ENCODE measurements around the gene MNX1. TPM values are rescaled to one million over a fixed set of nuclear protein-coding genes. Genes with fewer than 3 reads are reported as not detected.

The MNX1 gene
- total RNA-seq, 1 donor from 2014 or later, result 103 TPM

DNA sequence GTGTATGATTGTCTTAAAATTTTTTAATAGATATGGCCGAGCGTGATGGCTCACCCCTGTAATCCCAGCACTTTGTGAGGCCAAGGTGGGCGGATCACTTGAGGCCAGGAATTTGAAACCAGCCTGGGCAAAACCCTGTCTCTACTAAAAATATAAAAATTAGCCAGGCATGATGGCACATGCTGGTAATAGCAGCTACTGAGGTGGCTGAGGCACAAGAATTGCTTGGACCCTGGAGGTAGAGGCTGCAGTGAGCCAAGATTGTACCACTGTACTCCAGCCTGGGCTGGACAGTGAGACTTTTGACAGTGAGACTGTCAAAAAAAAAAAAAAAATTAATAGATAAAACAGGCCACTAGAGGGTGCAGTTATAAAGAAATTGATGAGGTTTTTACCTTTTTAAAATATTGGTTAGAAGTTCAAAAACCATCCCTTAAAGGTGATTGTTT is 40.5 kb downstream of the MNX1 start:
- Mint-ChIP-seq H3K4me1 (ENCODE audit: low read depth) (no peaks in the 10 kb centered on the region), H3K4me3 (ENCODE audit: low read depth) (no peak overlapping the region), H3K9me3 (ENCODE audit: low read depth) (no peaks in the 10 kb centered on the region), H3K36me3 (ENCODE audit: insufficient read depth) (peaks cover 18% of the 10 kb centered on the region), H3K27me3 (no peaks in the 10 kb centered on the region), H3K27ac (no peak overlapping the region)
- no peak for DNase-seq (ENCODE audit: low spot score, unreplicated experiment)
- TF ChIP-seq, protein P1, sequence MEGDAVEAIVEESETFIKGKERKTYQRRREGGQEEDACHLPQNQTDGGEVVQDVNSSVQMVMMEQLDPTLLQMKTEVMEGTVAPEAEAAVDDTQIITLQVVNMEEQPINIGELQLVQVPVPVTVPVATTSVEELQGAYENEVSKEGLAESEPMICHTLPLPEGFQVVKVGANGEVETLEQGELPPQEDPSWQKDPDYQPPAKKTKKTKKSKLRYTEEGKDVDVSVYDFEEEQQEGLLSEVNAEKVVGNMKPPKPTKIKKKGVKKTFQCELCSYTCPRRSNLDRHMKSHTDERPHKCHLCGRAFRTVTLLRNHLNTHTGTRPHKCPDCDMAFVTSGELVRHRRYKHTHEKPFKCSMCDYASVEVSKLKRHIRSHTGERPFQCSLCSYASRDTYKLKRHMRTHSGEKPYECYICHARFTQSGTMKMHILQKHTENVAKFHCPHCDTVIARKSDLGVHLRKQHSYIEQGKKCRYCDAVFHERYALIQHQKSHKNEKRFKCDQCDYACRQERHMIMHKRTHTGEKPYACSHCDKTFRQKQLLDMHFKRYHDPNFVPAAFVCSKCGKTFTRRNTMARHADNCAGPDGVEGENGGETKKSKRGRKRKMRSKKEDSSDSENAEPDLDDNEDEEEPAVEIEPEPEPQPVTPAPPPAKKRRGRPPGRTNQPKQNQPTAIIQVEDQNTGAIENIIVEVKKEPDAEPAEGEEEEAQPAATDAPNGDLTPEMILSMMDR (IDR thresholded peaks at IDR 0.05; ENCODE audit: unreplicated experiment), result peak; percentile 59

GRCh38 chr7:156968183-156968582 is 42.3 kb downstream of the MNX1 start:
- Mint-ChIP-seq H3K9me3 (ENCODE audit: low read depth) (no peaks in the 10 kb centered on the region), H3K27ac (no peak overlapping the region), H3K27me3 (no peaks in the 10 kb centered on the region), H3K36me3 (ENCODE audit: insufficient read depth) (peaks cover 24% of the 10 kb centered on the region), H3K4me1 (ENCODE audit: low read depth) (no peaks in the 10 kb centered on the region), H3K4me3 (ENCODE audit: low read depth) (no peak overlapping the region)
- TF ChIP-seq, protein P1 (IDR thresholded peaks at IDR 0.05; ENCODE audit: unreplicated experiment), result no peak
- no peak for DNase-seq (ENCODE audit: low spot score, unreplicated experiment)

- Mint-ChIP-seq H3K4me1 (ENCODE audit: low read depth) (no peaks in the 10 kb centered on the region), H3K9me3 (ENCODE audit: low read depth) (no peaks in the 10 kb centered on the region), H3K27ac (no peak overlapping the region), H3K36me3 (ENCODE audit: insufficient read depth) (peaks cover 30% of the 10 kb centered on the region), H3K4me3 (ENCODE audit: low read depth) (no peak overlapping the region), H3K27me3 (no peaks in the 10 kb centered on the region)
- DNase-seq (ENCODE audit: low spot score, unreplicated experiment), result no peak
- TF ChIP-seq, protein P1 (IDR thresholded peaks at IDR 0.05; ENCODE audit: unreplicated experiment), result no peak
These were observed 44.1 kb downstream of the MNX1 start for GRCh38 chr7:156966387-156966786.

DNA sequence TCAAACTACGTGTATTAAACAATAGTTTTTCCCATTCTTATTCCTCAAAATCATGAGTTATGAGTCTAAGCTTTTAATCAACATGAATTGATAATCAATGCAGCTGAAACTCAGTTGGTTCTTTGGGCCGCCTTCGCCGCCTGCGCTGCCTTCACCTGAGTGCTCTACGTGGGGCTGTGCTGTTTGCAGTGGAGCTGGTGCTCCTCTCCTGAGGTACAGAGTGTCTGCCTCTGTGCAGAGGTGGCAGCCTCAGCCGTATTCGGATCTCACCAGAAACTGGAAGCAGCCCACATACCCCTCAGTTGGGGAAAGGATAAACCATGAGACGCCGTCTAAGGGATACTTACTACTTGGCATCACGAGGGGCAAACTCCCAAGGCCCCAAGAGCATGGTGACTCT is 45.5 kb downstream of the MNX1 start:
- TF ChIP-seq, protein P1 (IDR thresholded peaks at IDR 0.05; ENCODE audit: unreplicated experiment), result no peak
- H3K36me3 Mint-ChIP-seq (ENCODE audit: insufficient read depth), result peaks cover 37% of the 10 kb centered on the region
- no peaks in the 10 kb centered on the region for H3K9me3 Mint-ChIP-seq (ENCODE audit: low read depth)
- H3K4me3 Mint-ChIP-seq (ENCODE audit: low read depth), result no peak overlapping the region
- no peaks in the 10 kb centered on the region for H3K4me1 Mint-ChIP-seq (ENCODE audit: low read depth)
- peak overlapping the region; percentile 41 for H3K27ac Mint-ChIP-seq
- no peaks in the 10 kb centered on the region for H3K27me3 Mint-ChIP-seq
- no peak for DNase-seq (ENCODE audit: low spot score, unreplicated experiment)

DNA sequence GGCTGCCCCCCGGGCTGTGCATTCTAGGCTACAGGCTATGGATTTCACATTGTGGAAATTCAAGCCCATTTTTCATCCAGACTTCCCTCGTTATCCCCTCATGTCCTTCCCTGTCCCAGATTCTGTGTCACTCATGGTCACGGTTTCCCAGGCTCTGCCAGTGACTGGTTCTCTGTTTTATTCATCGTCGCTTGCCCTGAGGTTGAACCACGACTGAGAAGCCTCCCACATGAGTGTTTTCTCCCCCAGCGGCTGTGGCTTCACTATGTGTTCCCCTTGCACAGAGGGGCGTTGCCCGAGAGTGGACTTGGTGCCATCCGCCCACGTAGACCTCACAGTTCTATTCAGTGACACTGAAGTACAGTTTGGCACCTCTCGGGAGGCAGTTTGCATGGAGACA is 47.0 kb downstream of the MNX1 start:
- no peaks in the 10 kb centered on the region for H3K27me3 Mint-ChIP-seq
- H3K4me3 Mint-ChIP-seq (ENCODE audit: low read depth), result no peak overlapping the region
- TF ChIP-seq, protein P1 (IDR thresholded peaks at IDR 0.05; ENCODE audit: unreplicated experiment), result no peak
- no peaks in the 10 kb centered on the region for H3K9me3 Mint-ChIP-seq (ENCODE audit: low read depth)
- H3K36me3 Mint-ChIP-seq (ENCODE audit: insufficient read depth), result peaks cover 37% of the 10 kb centered on the region
- DNase-seq (ENCODE audit: low spot score, unreplicated experiment), result no peak
- no peaks in the 10 kb centered on the region for H3K4me1 Mint-ChIP-seq (ENCODE audit: low read depth)
- H3K27ac Mint-ChIP-seq, result no peak overlapping the region
